Stimulated activated effector memory CD8-positive, alpha-beta T cell treated with anti-CD3 and anti-CD28 coated beads, Interleukin-12 subunit alpha, Interleukin-12 subunit beta, amount 100 ng/mL, for 72 hours (primary cell): ENCODE measurements around the gene SLC38A10.

Experiments
- ATAC-seq: fragments of 150-1000 bp; cut with Tn5 transposase; 2 replicates; pipeline ENCODE4 v1.10.0; 2021
- DNase-seq, 2 donors: peaks; one replicate each; pipeline ENCODE4 v3.0.0; 2021 to 2022; ENCODE audit warnings: low spot score in 2 of 2
- H3K27ac Mint-ChIP-seq: one replicate; pipeline ENCODE4 v1.8.0; 2022; ENCODE audit warnings: mild to moderate bottlenecking, mixed read lengths
- H3K36me3 Mint-ChIP-seq: one replicate; pipeline ENCODE4 v1.8.0; 2022; ENCODE audit warnings: mild to moderate bottlenecking, mixed read lengths
- H3K4me1 Mint-ChIP-seq: one replicate; pipeline ENCODE4 v1.8.0; 2022; ENCODE audit warnings: mixed read lengths
- H3K4me3 Mint-ChIP-seq: one replicate; pipeline ENCODE4 v1.8.0; 2022; ENCODE audit warnings: mild to moderate bottlenecking, mixed read lengths
- H3K9me3 Mint-ChIP-seq: one replicate; pipeline ENCODE4 v1.8.0; 2022; ENCODE audit warnings: mixed read lengths

The SLC38A10 gene

DNA sequence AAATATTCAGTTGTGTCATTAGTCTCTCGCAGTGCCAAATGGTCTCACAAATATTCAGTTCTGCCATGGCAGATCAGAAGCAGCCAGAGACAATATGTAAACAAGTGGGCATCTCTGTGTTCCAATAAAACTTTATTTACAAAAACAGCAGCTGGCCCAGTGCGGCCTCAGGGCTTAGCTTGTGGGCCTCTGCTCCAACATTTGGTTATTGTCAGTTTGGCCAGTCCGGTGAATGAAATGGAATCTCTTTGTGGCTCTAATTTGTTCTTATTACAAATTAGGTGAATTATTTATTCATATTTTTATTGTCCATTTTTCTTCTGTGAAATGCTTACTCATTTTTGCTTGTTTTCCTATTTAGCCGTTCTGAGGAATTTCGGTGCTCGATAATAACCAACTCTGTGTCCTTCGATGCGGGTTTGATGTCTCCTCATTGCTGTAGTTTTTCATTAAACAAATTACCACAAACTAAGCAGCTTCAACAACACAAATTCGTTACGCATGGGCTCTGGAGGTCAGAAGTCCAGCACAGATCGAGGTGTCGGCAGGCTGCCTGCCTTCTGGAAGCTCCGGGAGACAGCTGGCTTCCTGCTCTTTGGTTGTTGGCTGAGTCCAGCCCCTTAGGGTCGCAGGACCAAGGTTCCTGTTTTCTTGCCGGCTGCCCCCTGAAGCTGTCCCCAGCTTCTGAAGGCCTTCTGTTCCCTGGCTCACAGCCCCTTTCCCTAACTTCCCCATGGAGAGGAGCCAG lies 4.1 kb upstream of the SLC38A10 start:
- no peak overlapping the region for H3K4me3 Mint-ChIP-seq
- H3K27ac Mint-ChIP-seq, result no peak overlapping the region
- H3K36me3 Mint-ChIP-seq, result peaks cover 11% of the 10 kb centered on the region
- ATAC-seq (no peak), DNase-seq (no peak)
- H3K9me3 Mint-ChIP-seq, result no peaks in the 10 kb centered on the region
- peaks cover 26% of the 10 kb centered on the region for H3K4me1 Mint-ChIP-seq

DNA sequence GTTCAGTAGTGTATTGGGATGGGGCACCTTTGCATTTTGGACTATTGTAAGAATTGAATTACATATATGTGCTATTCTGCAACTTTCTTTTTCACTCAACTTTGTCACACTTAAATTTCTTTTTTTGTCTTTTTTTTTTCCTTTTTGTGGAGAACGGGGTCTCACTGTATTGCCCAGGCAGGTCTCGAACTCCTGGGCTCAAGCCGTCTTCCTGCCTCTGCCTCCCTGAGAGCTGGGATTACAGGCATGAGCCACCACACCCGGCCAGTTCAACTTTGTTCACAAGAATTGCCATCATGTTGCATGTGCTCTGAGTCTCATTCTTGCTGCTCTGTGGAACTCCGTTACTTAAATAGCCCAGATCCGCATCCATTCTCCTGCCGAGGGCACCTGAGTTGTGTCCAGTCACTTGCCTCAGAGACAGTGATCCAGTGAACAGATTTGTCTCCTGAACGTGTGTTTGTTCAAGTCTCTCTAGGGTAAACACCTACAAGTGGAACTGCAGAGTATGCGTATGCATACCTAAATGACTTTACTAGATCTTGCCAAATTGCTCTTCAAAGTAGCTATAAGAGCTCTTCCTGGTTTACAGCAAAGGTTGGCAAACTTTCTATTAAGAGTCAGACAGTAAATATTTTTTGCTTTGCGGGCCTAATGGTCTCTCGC lies 3.4 kb upstream of the SLC38A10 start:
- Mint-ChIP-seq H3K27ac (no peak overlapping the region), H3K36me3 (peaks cover 12% of the 10 kb centered on the region), H3K4me3 (no peak overlapping the region), H3K4me1 (peaks cover 32% of the 10 kb centered on the region), H3K9me3 (no peaks in the 10 kb centered on the region)
- ATAC-seq (no peak), DNase-seq (no peak)

DNA sequence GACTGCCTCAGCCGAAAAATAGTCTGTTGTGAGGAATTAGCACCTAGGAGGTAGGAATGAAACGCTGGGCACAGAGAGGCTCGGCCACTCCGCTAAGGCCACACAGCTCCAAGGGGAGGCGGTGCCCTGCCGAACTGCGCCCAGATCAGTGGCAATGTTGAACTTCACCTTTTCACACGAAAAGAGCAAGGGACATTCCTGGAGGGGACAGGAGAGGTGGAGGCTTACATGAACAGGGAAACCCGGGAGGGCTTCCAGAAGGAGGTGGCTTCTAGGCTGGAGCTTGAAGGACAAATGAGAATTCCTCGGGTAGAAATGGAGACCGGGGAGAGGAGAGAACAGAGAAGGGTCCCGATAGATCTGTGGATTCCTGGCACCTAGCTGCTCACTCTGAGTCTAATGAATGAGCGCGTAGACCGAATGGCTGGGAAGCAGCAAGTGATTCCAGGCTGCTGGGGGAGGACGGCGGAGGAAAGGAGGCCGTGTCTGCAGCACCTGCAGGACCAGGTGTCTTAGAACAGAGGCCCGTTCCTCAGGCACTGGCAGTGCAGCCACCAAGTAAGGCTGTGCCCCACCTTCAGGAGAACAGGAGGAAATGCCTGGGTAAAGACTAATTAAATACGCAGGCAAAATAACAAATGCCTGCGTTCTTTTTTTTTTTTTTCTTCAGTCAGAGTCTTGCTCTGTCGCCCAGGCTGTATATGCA lies 722 bp upstream of the SLC38A10 start:
- H3K4me1 Mint-ChIP-seq, result peaks cover 46% of the 10 kb centered on the region
- peak overlapping the region; percentile 99 for H3K27ac Mint-ChIP-seq
- ATAC-seq (peak; percentile 40), DNase-seq (no peak)
- peaks cover 16% of the 10 kb centered on the region for H3K36me3 Mint-ChIP-seq
- no peaks in the 10 kb centered on the region for H3K9me3 Mint-ChIP-seq
- peak overlapping the region; percentile 100 for H3K4me3 Mint-ChIP-seq

DNA sequence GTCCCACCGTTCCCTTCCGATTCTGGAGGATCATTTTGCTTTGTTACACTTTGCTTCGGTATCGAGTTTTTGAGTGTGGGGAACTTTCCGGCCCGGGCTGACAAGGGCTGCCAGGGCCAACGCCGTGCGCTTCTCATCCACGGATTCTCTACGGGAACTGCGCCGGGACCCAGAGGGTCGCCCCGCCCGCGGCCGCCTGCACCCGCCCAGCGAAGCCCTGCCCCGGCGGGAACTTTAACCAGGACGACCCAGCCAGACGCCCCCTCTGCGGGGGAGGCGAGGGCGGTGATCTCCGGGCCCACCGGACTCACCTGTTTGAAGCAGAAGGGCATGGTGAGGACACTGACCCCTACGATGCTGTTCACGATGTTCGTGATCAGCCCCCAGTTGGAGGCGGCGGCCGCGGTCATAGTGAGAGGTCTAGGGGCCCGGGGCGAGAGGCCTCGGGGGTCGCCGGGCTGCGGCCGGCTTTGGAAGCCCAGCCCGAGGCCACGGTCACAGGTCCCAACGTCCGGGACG lies 536 bp downstream of the SLC38A10 start:
- peaks cover 25% of the 10 kb centered on the region for H3K36me3 Mint-ChIP-seq
- no peaks in the 10 kb centered on the region for H3K9me3 Mint-ChIP-seq
- H3K27ac Mint-ChIP-seq, result peak overlapping the region; percentile 99
- peaks cover 48% of the 10 kb centered on the region for H3K4me1 Mint-ChIP-seq
- peak overlapping the region; percentile 100 for H3K4me3 Mint-ChIP-seq
- ATAC-seq (peak; percentile 3), DNase-seq (no peak)

DNA sequence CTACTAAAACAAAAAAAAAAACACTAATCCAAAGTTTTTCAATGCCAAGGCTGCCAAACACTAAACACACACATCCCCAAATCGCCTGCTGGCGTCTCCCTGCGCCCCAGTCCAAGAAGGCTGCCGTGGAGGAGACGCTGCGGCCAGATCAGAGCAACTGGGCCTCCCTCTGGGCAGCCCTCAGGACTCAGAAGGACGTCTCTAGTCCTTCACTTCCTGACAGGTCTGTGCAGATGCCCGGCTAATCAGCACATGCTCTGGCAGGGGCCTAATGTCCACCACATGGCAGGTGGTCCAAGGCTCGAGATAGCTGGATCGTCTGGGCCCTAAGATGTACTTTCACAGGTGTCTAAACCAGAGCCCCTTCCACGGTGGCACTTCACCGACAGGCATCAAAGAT lies 2.7 kb downstream of the SLC38A10 start:
- peak overlapping the region; percentile 100 for H3K4me3 Mint-ChIP-seq
- peaks cover 36% of the 10 kb centered on the region for H3K36me3 Mint-ChIP-seq
- DNase-seq (no peak), ATAC-seq (no peak)
- H3K9me3 Mint-ChIP-seq, result no peaks in the 10 kb centered on the region
- peaks cover 62% of the 10 kb centered on the region for H3K4me1 Mint-ChIP-seq
- H3K27ac Mint-ChIP-seq, result no peak overlapping the region

DNA sequence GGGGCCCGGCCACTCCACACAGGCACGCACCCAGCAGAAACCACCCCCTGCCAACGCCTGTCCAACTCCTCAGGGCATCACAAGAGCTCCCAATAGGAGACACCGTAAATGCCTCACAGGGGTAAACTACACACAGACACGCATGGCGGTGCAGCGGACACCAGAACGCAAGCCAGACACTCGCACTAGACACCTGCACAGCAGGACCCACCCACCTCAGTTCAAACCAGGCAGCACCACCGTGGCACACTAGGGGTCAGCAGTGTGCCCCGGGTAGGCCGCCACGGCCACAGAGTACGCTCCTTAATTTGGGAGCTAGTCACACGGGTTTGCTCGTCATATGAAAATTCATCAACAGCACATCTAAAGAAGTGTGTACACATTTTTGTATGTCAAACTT lies 3.4 kb downstream of the SLC38A10 start:
- H3K27ac Mint-ChIP-seq, result no peak overlapping the region
- H3K4me3 Mint-ChIP-seq, result peak overlapping the region; percentile 28
- H3K9me3 Mint-ChIP-seq, result no peaks in the 10 kb centered on the region
- peak; percentile 70 to 78 for DNase-seq
- peaks cover 67% of the 10 kb centered on the region for H3K4me1 Mint-ChIP-seq
- peaks cover 44% of the 10 kb centered on the region for H3K36me3 Mint-ChIP-seq
- ATAC-seq, result peak; percentile 75

DNA sequence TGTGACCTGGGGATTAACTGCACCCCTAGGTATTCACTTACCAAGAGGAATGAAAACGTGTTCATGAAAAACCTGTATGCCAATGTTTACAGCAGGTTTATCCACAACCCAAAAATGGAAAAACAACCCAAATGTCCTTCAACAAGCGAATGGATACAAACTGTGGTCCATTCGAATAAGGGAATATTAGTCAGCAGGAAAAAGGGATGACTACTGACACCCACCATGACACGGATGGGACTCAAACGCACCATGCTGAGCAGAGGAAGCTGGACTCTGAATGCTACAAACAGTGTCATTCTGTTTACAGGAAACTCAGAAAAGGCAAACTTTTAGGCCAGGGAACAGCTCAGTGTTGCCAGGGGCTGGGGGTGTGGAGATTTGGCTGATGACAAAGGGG lies 4.9 kb downstream of the SLC38A10 start:
- Mint-ChIP-seq H3K9me3 (no peaks in the 10 kb centered on the region), H3K4me3 (no peak overlapping the region), H3K27ac (peak overlapping the region; percentile 8), H3K36me3 (peaks cover 48% of the 10 kb centered on the region), H3K4me1 (peaks cover 69% of the 10 kb centered on the region)
- DNase-seq (no peak), ATAC-seq (no peak)

DNA sequence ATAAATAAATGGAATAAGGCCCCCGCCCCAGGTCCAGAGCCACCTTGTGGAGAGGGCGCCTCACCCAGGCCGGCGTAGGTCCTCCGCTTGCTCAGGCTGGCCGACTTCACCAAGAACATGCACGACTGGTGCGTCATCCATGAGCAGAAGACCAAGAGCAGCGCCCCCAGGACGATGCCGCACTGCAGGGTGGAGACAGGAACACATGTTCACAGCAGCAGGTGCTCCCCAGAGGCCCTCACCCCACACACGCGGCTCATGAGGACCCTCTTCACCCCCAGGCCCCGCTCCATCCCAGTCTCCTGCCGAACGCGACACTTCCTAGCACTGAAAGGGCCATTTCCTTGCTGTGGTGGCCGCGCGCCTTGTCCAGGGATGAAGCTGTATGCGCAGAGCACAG lies 5.5 kb downstream of the SLC38A10 start:
- ATAC-seq (no peak), DNase-seq (no peak)
- Mint-ChIP-seq H3K4me3 (no peak overlapping the region), H3K4me1 (peaks cover 73% of the 10 kb centered on the region), H3K36me3 (peaks cover 48% of the 10 kb centered on the region), H3K27ac (peak overlapping the region; percentile 8), H3K9me3 (no peaks in the 10 kb centered on the region)

DNA sequence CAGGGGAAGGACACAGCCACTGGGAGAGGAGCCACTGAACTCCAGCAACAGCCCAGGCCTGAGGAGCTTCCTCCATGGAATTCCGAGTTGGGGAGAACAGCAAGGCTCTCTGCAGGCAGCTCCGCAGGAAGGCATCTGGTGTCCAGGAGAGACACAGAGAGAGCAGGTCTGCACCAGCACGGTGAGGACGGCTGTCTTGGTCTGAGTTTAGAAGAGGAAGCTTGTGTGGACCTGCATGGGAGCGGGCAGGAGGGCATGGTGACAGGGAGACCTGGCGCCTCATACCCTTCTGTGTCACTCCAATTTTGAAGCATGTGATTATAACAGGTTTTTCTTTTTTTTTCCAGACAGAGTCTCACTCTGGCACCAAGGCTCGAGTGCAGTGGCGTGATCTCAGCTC lies 6.4 kb downstream of the SLC38A10 start:
- Mint-ChIP-seq H3K4me1 (peaks cover 65% of the 10 kb centered on the region), H3K36me3 (peaks cover 48% of the 10 kb centered on the region), H3K4me3 (peak overlapping the region; percentile 85), H3K27ac (peak overlapping the region; percentile 96), H3K9me3 (no peaks in the 10 kb centered on the region)
- no peak for ATAC-seq
- DNase-seq, result no peak

DNA sequence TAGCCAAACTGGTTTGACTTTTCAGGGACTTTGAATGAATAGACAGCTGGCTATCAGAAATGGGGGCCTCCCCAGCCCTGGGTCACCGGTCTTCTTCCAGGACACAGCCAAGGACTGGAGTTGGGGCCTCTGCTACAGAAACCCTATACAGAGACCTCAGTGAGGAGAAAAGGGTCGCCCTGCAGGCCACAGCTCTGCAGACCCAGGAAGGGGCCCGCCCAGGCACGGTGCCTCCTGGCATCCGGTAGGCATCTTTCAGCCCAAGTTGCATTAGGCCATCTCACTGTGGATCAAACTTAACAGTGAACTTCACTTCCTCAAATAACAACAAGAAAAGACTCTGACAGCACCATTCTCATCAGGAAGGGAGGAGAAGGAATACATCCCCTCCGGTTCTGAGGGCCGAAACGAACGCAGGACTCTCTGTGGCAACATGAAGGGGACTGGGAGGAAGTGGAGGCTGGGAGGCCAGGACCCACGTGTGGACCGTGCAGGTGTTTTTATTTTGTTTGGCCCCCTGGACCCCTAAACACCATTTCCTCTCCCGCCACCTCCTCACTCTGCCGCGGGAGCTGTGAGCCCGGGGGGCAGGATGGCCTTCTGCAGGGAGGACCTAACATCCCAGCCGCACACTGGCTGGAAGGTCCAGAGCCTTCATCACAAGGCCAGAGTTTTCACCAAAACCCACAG lies 7.2 kb downstream of the SLC38A10 start:
- ATAC-seq, result no peak
- H3K36me3 Mint-ChIP-seq, result peaks cover 55% of the 10 kb centered on the region
- peak overlapping the region; percentile 96 for H3K27ac Mint-ChIP-seq
- DNase-seq, result no peak
- peaks cover 64% of the 10 kb centered on the region for H3K4me1 Mint-ChIP-seq
- peak overlapping the region; percentile 85 for H3K4me3 Mint-ChIP-seq
- no peaks in the 10 kb centered on the region for H3K9me3 Mint-ChIP-seq

DNA sequence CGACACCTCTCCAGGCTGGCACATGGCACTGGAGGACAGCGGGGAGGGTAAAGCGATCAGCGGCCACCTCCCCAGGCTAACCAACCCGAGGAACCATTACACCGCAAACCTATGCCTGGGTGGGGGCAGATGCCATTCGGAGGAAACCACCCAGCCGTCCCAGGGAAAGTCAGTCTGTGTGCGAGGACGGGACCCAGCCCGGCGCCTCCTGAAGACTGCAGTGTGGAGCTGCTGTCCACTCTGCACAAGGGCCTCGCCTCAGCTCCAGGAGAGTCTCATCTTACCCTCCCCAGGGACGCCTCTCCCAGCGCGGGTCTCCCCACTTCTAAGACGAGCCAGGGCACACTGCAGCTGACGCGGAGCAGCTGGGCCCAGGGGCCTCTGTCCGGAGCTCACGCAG lies 8.0 kb downstream of the SLC38A10 start:
- DNase-seq, result no peak
- H3K4me1 Mint-ChIP-seq, result peaks cover 60% of the 10 kb centered on the region
- H3K36me3 Mint-ChIP-seq, result peaks cover 55% of the 10 kb centered on the region
- peak overlapping the region; percentile 96 for H3K27ac Mint-ChIP-seq
- ATAC-seq, result no peak
- no peaks in the 10 kb centered on the region for H3K9me3 Mint-ChIP-seq
- peak overlapping the region; percentile 85 for H3K4me3 Mint-ChIP-seq

DNA sequence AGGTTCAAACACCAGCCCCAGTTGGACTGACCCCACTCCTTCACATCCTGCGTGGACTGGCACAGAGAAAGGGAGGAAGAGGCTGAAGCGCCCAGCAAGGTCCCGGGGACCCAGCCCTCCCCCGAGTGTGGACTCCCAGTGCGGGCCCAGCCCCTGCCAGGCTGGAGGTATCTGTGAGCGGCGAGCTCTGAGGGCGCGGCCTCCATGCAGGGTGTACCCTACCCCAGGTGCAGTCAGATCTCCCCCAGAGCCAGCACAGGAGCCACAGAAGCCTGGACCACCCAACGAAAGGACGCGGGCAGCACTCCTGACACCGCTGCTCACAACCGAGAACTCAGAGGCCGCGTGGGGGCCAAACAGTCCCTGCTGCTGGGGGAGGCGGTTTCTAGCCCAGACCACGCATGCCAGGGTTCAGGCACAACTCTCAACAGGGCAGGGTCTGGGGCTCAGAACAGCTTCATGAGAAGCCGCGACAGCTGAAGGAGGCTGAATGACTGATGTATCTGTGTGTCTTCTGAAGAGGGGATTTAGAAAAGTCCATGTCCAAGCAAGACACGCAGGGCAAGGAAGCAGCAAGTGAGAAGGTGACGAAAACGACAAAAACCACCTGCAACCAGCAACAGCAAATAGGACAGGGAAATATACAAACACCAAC lies 8.5 kb downstream of the SLC38A10 start:
- Mint-ChIP-seq H3K4me1 (peaks cover 56% of the 10 kb centered on the region), H3K9me3 (no peaks in the 10 kb centered on the region), H3K36me3 (peaks cover 55% of the 10 kb centered on the region), H3K4me3 (peak overlapping the region; percentile 85), H3K27ac (peak overlapping the region; percentile 96)
- no peak for ATAC-seq
- DNase-seq, result no peak

DNA sequence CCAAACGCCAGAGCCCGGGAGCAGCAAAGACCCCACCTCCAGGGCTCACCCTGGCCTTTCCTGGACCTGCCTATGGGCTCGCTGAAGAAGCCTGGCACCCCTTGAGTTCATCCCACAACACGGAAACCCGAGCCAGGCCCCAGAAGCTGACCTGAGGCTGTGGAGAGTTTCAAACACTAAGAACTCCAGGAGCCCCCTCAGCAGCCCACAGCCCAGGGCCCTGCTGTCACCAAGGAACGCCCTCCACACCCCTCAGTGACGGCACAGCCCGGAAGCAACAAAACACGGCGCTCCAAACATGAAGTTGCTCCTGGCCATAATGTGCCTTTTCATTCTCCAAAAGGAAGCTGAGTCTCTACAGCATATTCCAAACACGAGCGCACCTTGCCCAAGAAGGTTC lies 9.2 kb downstream of the SLC38A10 start:
- no peaks in the 10 kb centered on the region for H3K9me3 Mint-ChIP-seq
- peaks cover 52% of the 10 kb centered on the region for H3K36me3 Mint-ChIP-seq
- peak overlapping the region; percentile 96 for H3K27ac Mint-ChIP-seq
- ATAC-seq (peak; percentile 33), DNase-seq (no peak)
- peak overlapping the region; percentile 85 for H3K4me3 Mint-ChIP-seq
- H3K4me1 Mint-ChIP-seq, result peaks cover 50% of the 10 kb centered on the region

DNA sequence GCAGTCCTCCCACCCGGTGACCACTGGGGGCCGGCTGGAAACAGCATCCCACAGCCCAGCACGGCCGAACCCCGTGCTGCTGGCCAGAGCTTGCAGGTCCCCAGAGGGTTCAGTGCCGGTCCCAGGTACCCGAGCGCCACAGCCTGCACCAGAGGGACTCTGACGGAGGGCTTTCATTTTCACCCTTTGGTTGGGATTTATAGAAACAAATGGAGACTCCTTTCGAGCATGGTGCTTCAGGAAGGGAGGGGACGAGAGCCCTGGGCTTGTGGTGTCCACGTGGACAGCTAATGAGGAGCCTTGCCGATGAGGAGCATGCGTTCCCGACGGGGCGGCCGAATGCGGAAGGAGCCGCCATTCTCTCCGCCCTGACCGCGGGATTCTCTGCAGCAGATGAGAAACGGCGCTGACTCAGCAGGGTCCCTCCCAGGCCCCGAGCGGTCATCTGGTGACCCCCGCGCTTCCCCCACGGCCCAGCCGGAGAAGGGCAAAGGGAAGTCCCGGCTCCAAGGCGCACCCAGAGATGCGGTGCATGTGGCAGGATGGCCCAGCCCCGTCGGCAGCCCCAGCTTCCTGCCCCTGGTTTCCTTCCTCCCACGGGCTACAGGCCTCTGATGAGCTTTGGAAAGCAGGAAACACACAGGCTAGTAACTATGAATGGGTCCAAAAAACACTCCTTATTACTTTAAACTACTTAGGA lies 9.8 kb downstream of the SLC38A10 start:
- Mint-ChIP-seq H3K36me3 (peaks cover 50% of the 10 kb centered on the region), H3K27ac (peak overlapping the region; percentile 96), H3K9me3 (no peaks in the 10 kb centered on the region), H3K4me3 (peak overlapping the region; percentile 85), H3K4me1 (peaks cover 50% of the 10 kb centered on the region)
- DNase-seq (peak; percentile 36 to 76), ATAC-seq (peak; percentile 81)
